D721Med (cell line): ENCODE data around the gene NRXN3.

Source experiments
- DNase-seq: peaks from one replicate; pipeline ENCODE4 v3.0.0; 2011; ENCODE audit warnings: low spot score; ENCODE audit not compliant: insufficient read length
- FAIRE-seq: peaks from 2 replicates; lab custom pipeline; 2011; peaks lifted over from hg19 to GRCh38; lab: Jason Lieb, UNC
- TF ChIP-seq, protein P1 (sequence below): IDR thresholded peaks from 2 replicates; pipeline ENCODE4 v1.5.1; 2012; ENCODE audit warnings: mild to moderate bottlenecking, control low read depth; ENCODE audit not compliant: insufficient read depth; ENCODE audit errors: missing control alignments

NRXN3 gene

DNA sequence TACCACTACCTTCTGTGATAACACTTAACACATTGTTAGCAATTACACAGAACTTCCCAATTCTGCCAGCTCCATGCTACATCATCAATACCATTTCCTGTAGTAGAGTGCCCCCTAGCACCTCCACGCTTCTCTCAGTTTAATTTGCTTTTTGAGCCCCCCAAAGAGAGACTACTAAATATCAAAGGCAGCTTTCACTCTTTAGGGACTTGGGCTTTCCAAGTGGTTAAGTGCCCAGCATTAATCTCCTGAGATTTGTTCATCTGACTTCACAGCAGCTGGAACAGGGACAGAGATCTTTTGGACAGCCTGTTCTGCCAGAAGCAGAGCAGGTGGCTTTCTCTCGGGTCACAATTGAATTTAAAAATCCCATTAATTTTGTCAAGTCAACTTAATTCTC lies 1086.2 kb downstream of the NRXN3 start:
- DNase-seq (no peak), FAIRE-seq (no peak)
- TF ChIP-seq, protein P1, sequence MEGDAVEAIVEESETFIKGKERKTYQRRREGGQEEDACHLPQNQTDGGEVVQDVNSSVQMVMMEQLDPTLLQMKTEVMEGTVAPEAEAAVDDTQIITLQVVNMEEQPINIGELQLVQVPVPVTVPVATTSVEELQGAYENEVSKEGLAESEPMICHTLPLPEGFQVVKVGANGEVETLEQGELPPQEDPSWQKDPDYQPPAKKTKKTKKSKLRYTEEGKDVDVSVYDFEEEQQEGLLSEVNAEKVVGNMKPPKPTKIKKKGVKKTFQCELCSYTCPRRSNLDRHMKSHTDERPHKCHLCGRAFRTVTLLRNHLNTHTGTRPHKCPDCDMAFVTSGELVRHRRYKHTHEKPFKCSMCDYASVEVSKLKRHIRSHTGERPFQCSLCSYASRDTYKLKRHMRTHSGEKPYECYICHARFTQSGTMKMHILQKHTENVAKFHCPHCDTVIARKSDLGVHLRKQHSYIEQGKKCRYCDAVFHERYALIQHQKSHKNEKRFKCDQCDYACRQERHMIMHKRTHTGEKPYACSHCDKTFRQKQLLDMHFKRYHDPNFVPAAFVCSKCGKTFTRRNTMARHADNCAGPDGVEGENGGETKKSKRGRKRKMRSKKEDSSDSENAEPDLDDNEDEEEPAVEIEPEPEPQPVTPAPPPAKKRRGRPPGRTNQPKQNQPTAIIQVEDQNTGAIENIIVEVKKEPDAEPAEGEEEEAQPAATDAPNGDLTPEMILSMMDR: peak; percentile 62

DNA sequence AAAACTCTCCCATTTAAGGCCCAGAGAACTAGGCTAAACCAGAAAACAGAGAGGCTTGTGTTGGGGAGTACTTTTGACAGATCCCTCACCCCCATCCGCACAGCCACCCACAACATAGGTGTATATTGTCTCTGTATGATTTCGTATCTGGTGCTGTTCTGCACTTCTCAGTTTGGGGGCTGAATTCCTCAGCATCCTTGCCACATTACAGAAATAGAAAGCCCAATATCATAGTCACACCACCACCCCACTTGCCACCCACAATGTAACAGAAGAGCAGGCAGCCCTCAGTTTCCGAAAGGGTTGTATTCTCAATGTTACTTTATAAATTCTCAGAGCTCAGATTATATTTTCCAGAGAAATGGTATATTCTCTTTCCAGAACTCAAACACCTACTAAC lies 1090.2 kb downstream of the NRXN3 start:
- no peak for FAIRE-seq
- no peak for DNase-seq
- TF ChIP-seq, protein P1: no peak

DNA sequence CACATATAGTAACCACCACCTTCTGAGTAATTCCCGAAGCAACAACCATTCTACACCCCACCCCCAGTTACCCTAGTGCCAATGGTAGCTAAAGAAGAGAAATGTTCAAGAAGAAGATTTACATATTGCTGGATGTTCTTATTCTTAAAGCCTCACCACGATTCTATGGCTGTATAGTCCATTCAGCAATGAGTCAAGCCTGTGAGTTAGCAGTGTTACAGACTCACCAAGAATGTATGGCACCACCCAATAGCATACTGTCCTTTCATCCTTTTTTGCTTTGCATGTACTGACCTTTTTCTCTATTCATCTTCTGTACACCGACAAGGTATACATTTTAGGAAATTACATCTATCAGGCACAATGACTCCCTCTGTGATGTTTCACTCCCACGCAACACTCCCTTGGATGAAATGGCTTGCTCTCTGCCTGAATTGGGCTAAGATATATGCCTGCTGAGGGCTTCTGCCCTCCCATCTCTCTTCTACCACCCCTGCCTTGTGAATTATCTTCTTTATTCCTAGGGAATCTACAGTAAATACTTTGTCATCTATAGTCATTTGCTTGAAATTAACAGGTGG lies 1095.3 kb downstream of the NRXN3 start:
- FAIRE-seq: no peak
- TF ChIP-seq, protein P1: no peak

DNA sequence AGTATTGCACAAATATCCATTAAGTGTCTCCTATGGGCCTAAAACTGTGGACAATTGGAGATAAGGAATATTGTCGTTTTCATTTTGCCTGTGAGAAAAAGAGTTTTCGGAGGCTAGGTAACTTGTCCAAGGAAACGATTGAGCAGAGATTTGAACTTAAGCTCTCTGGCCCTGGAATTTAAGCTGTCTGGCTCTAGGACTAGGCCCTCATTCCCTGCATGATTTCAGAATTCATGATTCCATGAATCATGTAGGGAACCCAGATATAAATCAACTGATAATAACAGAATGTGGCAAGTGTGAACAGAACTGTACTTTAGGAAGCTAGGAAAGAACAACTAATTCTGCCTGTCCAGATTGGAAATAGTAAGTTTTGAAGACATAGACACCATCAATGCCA lies 1100.2 kb downstream of the NRXN3 start:
- DNase-seq: no peak
- no peak for FAIRE-seq
- TF ChIP-seq, protein P1: no peak

More for the DNA sequence above, 1095.3 kb downstream of the NRXN3 start:
- DNase-seq: no peak

DNA sequence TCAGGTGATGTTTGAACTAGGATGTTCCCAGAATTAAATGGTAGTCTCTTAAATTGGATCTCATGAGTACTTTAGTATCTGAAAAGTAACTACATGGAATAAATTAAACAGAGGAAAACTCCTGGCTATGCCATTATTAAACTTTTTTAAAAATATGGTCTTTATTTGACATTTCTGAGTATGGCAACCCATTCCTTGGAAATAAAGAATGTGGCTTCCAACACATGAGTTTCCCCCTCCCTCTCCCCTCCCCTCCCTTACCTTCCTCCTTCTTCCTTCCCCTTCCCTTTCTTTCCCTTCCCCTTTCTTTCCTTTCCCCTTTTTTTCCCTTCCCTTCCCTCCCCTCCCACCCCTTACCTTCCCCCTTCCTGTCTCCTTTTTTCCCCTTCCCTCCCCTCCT lies 1100.9 kb downstream of the NRXN3 start:
- TF ChIP-seq, protein P1: no peak
- no peak for DNase-seq
- FAIRE-seq: no peak

DNA sequence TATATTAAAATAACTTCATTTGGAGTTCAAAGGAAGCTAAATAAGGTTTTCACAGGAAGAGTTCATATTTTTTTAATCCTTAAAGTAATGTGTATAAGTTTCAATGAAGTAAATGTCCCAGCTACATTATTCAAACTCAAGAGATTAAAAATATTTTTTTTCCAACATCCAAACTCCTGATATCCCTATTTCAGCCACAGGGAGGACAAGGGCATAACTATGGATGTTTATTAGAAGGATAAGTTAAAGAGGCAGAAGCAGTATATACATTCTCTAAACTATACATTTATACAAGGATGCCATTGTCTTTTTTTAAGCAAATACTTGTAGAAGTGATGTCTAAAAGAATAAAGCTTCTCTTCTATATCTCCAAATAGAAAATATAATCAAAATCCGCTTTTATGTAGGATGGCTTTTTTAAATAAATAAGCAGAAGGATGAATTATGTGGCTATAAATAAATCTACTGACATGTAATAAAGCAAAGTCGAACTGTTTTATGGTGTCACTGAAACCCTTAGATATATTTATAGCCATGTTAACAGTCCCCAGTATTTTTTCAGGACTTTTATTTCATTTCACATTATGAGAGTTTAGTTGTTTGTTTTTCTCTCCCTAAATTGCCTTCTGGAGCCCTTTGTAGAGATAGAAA lies 1104.6 kb downstream of the NRXN3 start:
- FAIRE-seq (no peak), DNase-seq (no peak)
- TF ChIP-seq, protein P1: no peak

DNA sequence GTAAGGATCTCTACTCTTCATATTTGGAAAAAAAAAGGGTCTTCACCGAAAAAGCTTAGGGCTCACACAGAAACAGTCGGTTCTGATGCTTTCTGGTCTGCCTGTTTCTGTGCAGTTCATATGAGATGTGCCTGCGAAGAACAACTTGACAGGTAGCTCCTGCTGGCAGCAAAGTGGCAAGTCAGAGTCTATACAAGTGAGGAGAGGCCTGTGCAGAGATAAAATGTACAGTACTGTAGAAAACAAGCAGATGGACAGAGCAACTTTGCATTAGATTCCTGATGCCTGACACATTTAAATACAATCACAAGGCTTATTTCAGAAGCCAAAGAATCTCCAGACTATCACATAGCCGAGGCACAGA lies 1105.1 kb downstream of the NRXN3 start:
- TF ChIP-seq, protein P1: no peak
- DNase-seq (no peak), FAIRE-seq (no peak)
